Forelimb muscle (tissue), 1 donor: ENCODE measurements around the gene KAT8. TPM values are rescaled to one million over a fixed set of nuclear protein-coding genes. Genes with fewer than 3 reads are reported as not detected.
A peak's percentile ranks its signal among the peaks of the same experiment; 100 is the strongest.
"Not testable (repeated sequence)": the region's sequence is repeated elsewhere in the genome, so short reads cannot be mapped to it uniquely, and the experiment has no call there.

Experiments used
- DNase-seq: peaks from one replicate; pipeline ENCODE4 v3.0.0-alpha.2; 2013; ENCODE audit warnings: low read depth
- polyA plus RNA-seq: library from polyadenylated mRNA; unstranded; fragments of 120-200 nt; gene quantifications from one replicate; pipeline ENCODE4 v1.2.1, GENCODE V29; 2013; ENCODE audit not compliant: insufficient read length

KAT8 gene
- polyA plus RNA-seq, 1 donor, result 54.9 TPM

DNA sequence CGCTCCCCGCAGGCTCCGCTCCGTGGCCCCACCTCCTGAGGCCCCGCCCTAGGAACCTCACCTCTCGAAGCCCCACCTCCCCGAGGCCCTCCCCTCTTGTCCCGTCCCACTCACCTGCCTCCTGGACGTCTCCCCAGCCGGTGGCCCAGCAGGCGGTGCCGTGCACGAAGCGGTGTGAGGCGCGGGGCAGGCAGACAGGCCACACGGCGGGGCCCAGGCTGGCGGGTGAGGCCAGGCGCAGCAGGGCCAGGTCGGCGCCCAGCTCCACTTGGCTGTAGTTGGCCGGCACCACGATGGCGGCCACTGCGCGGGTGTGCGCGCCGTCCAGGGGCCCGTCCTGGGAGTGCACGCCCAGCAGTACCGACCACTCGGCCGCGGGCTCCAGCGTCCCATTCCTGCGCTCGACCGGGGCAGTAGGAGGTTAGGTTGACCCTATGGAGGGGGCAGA, 30.8 kb downstream of the KAT8 start:
- DNase-seq, result no peak

DNA sequence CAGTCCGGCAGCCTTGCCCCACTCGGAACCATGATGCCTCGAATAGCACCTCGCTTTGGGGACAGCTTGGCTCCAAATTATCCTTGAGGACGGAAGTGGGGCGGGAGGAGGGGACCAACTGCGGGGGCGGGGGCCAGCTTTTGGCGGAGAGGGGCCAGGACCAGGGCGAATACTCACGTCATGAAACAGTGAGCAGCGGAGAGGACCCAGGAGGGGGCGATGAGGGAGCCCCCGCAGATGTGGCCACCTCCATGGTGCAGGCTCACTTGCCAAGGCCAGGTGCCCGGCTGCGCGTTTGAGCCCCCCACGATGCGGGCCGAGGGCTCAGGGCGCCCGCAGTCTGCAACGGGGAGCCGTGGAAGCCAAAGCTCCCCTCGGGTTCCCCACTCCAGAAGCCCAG, 31.4 kb downstream of the KAT8 start:
- DNase-seq, result no peak

DNA sequence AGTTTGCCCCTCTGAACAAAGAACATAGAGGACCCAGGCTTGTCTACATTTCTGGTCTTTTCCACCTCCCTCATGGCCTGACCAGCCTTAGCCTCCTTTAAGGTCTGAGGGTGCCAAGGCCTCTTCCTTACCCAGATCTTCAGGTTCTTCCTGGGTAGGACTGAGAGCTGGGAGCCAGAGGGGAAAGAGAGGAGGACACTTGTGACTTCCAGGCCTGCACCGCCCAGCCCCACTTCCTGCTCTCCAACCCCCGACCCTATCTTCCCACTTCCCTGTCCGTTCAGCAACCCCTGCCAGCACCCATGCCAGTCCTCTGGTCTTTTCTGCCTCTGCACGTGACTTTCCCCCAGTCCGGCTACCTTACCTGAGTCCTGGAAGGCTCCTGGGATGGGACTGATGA, 31.9 kb downstream of the KAT8 start:
- no peak for DNase-seq

DNA sequence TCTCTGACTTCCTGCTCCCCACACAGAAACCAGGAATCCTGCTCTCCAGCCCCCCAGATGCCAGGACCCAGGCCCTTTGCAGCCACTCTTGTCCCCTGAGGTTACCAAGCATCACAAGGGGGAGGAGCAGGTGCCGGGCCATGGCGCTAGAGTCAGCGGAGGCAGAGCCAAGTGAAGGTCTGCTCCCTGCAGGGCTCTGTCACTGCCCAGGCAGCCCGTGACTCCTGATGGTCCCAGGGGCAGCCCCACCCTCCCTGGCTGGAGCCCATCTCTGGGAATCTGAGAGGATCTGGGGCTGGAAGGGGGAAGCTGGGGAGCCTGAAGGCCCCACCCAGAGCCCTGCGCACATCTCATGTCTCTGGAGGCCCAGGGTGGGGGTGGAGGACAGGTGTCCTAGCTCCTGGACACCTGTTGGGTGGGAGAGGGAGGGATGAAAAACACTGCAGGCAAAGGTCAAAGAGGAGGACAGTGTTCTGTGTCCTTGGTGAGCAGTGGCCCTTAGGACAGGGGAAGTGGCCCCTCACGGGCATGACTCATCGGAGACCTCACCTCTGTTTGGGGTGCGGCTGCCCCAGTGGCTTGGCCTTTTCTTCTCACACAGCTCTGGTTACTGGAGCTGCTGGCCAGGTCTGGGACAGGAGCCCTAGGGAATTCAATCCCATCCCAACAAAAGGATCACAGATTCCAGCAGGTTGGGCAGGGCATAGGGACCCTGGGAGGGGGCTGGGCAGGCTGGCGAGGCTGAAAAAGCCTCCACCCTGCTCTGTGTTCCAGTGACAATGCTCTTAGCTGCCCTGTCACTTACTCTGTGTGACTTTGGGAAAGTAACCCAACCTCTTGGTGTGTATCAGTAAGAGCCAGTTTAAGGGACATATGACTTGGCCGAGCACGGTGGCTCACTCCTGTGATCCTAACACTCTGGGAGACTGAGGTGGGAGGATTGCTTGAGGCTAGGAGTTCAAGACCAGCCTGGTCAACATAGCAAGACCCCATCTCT, 32.7 kb downstream of the KAT8 start, which contains the start of gene PRSS36:
TSS of gene PRSS36 (minus strand) at position 173 of the 997 bp plus-strand sequence. CDS start at position 142, 31 bp downstream.
- DNase-seq, result no peak

DNA sequence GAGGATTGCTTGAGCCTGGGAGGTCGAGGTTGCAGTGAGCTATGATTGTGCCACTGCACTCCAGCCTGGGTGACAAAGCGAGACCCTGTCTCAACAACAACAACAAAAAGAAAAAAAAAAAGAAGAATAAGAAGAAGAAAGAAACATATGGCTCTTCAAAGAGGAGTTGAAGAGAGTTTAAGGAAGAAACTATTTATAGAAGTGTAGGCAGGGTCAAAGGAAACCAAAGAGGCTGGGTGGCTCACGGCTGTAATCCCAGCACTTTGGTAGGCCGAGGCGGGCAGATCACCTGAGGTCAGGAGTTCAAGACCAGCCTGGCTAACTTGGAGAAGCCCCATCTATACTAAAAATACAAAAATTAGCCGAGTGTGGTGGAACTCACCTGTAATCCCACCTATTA, 33.5 kb downstream of the KAT8 start:
- not testable (repeated sequence) for DNase-seq

DNA sequence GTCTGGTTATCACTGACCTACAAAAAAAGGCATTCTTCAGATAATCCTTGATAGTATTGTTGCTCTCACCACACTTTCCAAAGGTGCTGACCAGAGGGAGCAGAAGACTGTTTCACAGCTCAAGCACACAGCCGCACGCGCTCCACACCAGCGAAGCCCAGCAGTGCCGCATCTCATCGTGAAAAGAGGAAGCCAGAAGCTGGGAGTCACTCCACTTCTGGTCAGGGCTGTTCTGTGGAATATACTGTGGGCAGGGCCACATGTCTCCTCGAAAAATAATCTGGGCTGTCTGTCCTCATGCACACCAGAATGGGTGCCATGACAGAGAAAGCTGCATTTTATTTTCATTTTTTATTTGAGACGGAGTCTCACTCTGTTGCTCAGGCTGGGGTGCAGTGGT, 39.7 kb downstream of the KAT8 start:
- DNase-seq, result no peak

DNA sequence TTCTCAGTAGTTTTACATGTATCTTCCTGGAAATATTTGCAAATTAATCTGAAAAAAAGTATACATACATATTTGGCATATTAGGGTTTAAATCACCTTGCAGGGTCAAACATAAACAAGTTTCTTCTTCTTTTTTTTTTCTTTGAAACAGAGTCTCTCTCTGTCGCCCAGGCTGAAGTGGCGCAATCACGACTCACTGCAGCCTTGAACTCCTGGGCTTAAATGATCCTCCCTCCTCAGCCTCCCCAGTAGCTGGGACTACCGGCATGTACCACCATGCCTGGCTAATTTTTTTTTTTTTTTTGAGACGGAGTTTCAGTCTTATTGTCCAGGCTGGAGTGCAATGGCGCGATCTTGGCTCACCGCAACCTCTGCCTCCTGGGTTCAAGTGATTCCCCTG, 49.9 kb downstream of the KAT8 start:
- no peak for DNase-seq

DNA sequence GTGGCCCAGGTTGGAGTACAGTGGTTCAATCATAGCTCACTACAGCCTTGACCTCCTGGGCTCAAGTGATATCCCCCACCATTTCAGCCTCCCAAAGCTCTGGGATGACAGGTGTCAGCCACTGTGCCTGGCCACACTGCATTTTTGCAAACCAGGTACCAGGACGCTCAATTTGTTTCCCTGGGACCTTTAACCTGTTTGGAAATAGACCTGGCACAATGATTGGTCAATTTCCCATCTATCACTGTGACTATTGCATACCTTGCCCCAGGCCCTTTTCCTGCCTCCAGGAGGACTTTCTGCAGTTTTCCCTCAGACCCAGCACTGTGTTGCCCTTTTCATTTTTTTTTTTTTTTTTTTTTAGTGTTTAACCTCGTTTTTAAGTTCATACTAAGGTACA, 51.4 kb downstream of the KAT8 start:
- no peak for DNase-seq

DNA sequence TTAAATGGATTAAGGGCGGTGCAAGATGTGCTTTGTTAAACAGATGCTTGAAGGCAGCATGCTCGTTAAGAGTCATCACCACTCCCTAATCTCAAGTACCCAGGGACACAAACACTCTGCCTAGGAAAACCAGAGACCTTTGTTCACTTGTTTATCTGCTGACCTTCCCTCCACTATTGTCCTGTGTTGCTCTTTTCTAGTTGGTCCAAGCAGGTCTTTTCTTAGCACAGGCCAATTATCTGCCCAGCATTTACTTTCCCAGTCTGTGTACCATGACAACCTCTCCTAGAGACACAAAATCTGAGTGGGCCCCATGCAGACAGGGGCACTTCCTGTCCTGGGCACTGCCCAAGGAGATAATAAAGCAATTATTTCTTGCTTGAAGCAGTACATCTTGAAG, 52.6 kb downstream of the KAT8 start:
- not testable (repeated sequence) for DNase-seq

DNA sequence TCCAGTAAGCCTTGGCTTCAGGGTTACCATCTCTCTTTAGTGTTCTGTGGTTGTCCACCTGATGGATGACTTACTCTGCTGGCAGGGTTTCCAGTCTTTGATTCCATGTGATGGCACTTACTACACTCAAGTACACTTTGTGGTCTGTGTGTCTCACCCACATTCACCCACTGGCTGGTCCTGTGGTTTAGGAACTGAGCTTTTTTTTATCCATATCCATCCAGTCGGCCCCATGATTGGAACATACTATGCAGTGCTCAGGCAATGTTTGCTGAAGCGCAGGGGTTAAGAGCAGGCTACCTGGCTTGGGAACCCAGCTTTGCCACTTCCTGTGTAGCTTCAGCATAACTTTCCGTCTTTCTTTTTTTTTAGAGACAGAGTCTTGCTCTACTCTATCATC, 59.7 kb downstream of the KAT8 start:
- no peak for DNase-seq

DNA sequence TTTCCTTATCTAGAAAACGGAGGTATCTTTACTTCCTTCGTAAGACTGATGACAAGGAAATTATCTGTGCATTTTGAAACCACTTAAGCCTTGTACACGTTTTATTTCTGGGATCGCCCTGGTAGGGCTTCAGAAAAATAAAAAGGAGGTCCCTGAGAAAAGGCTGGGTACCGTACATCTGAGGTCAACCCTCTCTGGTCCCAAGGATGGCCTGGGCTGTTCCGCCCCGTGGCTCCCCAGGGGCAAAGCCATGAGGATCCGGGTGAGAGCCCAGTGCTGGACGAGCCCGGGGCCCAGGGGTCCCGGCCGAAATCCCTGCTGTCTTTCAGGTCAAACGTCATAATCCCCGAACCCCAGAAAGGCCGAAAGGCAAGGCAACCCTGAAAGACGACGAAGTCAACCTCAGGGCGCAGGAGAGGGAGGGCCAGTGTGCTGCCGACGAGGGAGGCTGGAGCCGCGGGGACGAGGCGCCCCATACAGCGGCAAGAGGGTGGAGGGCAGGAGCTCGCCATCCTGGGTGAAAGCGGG, 61.8 kb downstream of the KAT8 start:
- DNase-seq, result no peak

DNA sequence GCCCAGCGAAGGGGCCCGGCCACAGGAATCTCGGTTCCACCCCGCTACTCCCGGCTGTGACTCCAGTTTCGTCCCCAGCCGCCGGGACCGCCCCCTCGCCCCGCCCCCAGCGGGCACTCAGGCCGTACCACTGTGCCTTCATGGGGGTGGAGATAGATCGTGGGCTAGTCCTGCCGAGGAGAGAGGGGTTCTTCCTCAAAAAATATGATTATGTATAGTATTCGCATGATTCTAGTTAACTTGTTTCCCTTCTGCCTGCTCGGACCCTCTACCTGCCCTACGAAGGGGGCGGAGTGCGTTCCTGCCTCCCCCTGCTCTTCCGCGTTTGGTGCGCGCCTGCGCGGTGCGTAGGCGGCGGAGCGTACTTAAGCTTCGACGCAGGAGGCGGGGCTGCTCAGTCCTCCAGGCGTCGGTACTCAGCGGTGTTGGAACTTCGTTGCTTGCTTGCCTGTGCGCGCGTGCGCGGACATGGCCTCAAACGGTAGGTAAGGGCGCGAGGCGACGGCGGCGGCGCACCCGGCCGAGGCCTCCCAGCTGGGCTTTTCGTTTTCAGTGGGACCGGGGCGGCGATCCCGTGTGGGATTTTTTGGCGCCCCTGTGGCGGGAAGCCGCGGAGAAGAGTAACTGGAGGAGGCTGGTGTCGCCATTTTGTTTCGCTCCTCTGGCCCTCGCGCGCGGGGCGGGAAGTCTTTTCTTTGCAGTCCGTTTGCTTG, 62.4 kb downstream of the KAT8 start, which contains the start of gene FUS:
TSS of gene FUS (plus strand) at position 393 of the 713 bp plus-strand sequence. CDS start at position 469, 76 bp downstream.
- DNase-seq, result peak; percentile 88

Other genes starting within 250 kb of the KAT8 start
- 29.0 TPM for gene BCL7C, start 223.6 kb upstream of the KAT8 start, polyA plus RNA-seq
- gene CTF1, start 221.1 kb upstream of the KAT8 start, polyA plus RNA-seq, result 12.8 TPM
- gene FBXL19, start 194.1 kb upstream of the KAT8 start, polyA plus RNA-seq, result 10.9 TPM
- 9.9 TPM for gene ORAI3, start 168.6 kb upstream of the KAT8 start, polyA plus RNA-seq
- gene SETD1A, start 159.9 kb upstream of the KAT8 start, polyA plus RNA-seq, result 11.9 TPM
- gene HSD3B7, start 132.5 kb upstream of the KAT8 start, polyA plus RNA-seq, result 8.9 TPM
- 1.9 TPM for gene STX1B, start 107.0 kb upstream of the KAT8 start, polyA plus RNA-seq
- gene STX4, start 84.1 kb upstream of the KAT8 start, polyA plus RNA-seq, result 43.0 TPM
- gene ZNF668, start 43.4 kb upstream of the KAT8 start, polyA plus RNA-seq, result 8.7 TPM
- 10.0 TPM for gene ZNF646, start 43.2 kb upstream of the KAT8 start, polyA plus RNA-seq
- gene PRSS53, start 28.7 kb upstream of the KAT8 start, polyA plus RNA-seq, result 4.9 TPM
- gene VKORC1, start 22.9 kb upstream of the KAT8 start, polyA plus RNA-seq, result 61.3 TPM
- gene BCKDK, start 9.3 kb upstream of the KAT8 start, polyA plus RNA-seq, result 25.2 TPM
- gene PRSS8, start 18.1 kb downstream of the KAT8 start, polyA plus RNA-seq, result 0.09 TPM
- 1.0 TPM for gene PRSS36, start 32.4 kb downstream of the KAT8 start, polyA plus RNA-seq
- gene FUS, start 62.5 kb downstream of the KAT8 start, polyA plus RNA-seq, result 351 TPM
- 4.8 TPM for gene PYCARD, start 85.1 kb downstream of the KAT8 start, polyA plus RNA-seq
- gene TRIM72, start 96.5 kb downstream of the KAT8 start, polyA plus RNA-seq, result 82.7 TPM
- gene PYDC1, start 99.5 kb downstream of the KAT8 start, polyA plus RNA-seq, result 2.1 TPM
- gene ITGAM, start 142.3 kb downstream of the KAT8 start, polyA plus RNA-seq, result 3.2 TPM
- 0.81 TPM for gene ITGAX, start 237.5 kb downstream of the KAT8 start, polyA plus RNA-seq